NB4 (cell line): ENCODE measurements around the gene SOX6.

Experiments
- DNase-seq: peaks from one replicate; pipeline ENCODE4 v3.0.0; 2010; ENCODE audit warnings: low read depth
- H3K4me3 ChIP-seq: one replicate; pipeline ENCODE4 v1.5.1; 2011; ENCODE audit warnings: mild to moderate bottlenecking, low read depth, low read length, moderate library complexity
- MYC ChIP-seq: IDR thresholded peaks from 2 replicates; pipeline ENCODE4 v1.6.1; 2011; ENCODE audit warnings: low read depth, low read length
- POLR2A ChIP-seq: IDR thresholded peaks from 2 replicates; pipeline ENCODE4 v1.6.1; 2011; ENCODE audit warnings: mild to moderate bottlenecking; ENCODE audit not compliant: insufficient read length; ENCODE audit errors: extremely low read depth
- TF ChIP-seq, protein P1 (sequence below): IDR thresholded peaks from one replicate; pipeline ENCODE4 v1.5.1; 2012; ENCODE audit warnings: low read depth, low read length
- TF ChIP-seq, protein P2 (sequence below): IDR thresholded peaks from 2 replicates; pipeline ENCODE4 v1.6.1; 2011; ENCODE audit warnings: low read depth, low read length

Gene SOX6

DNA sequence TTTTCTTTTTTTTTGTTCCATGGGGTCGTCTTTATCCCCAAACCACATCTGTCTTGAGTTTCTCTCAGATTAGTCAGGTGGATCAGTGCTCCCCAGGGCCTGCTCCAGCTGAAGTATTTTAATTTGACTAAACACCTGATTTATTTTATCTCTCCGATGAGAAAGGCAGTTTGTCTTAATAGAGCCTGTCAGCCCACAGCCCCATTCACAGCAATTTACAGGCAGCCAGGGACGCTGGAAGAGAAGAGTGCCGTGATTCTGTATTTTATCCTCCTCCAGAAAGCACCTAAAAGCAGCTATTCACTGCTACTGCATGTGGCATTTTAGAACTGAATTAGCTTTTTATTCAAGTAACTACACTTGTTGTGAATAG lies 164.5 kb downstream of the SOX6 start:
- DNase-seq, result no peak
- no peak overlapping the region for H3K4me3 ChIP-seq
- no peak for TF ChIP-seq MYC
- no peak for TF ChIP-seq POLR2A
- TF ChIP-seq, protein P1, sequence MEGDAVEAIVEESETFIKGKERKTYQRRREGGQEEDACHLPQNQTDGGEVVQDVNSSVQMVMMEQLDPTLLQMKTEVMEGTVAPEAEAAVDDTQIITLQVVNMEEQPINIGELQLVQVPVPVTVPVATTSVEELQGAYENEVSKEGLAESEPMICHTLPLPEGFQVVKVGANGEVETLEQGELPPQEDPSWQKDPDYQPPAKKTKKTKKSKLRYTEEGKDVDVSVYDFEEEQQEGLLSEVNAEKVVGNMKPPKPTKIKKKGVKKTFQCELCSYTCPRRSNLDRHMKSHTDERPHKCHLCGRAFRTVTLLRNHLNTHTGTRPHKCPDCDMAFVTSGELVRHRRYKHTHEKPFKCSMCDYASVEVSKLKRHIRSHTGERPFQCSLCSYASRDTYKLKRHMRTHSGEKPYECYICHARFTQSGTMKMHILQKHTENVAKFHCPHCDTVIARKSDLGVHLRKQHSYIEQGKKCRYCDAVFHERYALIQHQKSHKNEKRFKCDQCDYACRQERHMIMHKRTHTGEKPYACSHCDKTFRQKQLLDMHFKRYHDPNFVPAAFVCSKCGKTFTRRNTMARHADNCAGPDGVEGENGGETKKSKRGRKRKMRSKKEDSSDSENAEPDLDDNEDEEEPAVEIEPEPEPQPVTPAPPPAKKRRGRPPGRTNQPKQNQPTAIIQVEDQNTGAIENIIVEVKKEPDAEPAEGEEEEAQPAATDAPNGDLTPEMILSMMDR, result no peak
- TF ChIP-seq, protein P2, sequence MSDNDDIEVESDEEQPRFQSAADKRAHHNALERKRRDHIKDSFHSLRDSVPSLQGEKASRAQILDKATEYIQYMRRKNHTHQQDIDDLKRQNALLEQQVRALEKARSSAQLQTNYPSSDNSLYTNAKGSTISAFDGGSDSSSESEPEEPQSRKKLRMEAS, result no peak

DNA sequence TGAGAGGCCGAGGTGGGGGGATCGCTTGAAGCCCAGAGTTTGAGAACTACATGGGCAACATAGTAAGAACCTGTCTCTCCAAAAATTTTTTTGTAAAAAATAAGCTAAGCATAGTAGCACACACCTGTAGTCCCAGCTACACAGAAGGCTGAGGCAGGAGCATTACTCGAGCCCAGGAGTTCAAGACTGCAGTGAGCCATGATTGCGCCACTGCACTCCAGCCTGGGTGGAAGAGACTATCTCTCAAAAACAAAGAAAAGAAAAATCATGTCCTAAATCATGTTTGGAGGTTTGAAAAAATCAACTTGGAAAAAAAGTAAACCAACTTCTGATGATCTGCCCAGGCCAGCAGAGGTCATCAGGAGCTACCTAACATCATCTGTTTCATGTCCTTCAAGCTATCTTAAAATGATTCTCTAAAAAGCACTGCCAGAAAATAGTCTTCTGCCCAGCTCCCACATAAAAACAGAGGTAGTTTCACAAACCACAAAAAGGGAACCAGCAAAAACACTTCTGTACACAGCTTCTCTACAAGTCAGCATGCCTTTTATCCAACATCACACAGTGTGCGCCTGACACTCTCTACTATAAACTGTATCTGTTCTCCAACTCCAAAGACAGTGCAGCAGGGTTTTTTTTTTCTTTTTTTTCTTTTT lies 165.0 kb downstream of the SOX6 start:
- DNase-seq, result peak; percentile 28
- TF ChIP-seq, protein P2, result no peak
- no peak for TF ChIP-seq MYC
- TF ChIP-seq POLR2A, result no peak
- TF ChIP-seq, protein P1, result no peak
- no peak overlapping the region for H3K4me3 ChIP-seq

DNA sequence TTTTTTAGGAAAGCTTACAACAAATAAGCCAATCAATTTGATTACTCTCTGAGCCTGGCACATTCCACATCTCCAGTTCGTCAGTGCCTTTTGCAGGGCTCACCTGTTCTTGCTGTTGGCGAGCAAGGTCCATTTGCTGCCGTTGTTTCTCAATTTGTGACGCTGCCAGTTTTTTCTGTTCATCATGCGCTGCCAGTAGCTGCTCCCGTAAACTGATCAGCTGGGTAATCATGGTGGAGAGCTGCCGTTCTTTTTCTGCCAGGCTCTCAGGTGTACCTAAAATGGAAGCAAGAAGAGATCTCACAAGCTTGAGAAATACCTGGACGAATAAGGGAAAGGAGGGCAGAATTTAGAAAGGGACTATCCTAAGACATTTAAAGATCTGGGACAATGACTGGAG lies 169.7 kb downstream of the SOX6 start:
- DNase-seq, result no peak
- no peak overlapping the region for H3K4me3 ChIP-seq
- TF ChIP-seq MYC, result no peak
- TF ChIP-seq, protein P2, result no peak

DNA sequence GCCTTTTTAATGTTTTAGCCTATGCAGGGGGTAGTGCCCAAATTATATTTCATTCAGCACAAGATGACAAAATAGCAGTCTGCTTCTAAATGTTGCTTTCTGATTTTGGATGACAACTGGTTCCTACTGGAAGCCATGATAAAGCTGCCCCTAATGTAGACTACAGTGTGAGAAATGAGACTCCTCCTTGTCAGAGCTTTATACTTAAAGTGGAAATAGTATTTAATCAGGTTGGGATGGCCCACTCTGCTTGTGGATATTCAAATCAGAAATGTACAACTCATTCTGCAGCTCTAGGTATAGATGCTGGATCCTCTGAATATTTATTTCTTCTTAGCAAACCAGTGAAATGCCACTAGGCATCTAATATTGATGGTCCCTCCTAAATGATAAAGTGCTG lies 171.3 kb downstream of the SOX6 start:
- TF ChIP-seq MYC (no peak), POLR2A (no peak)
- TF ChIP-seq, protein P2, result no peak
- TF ChIP-seq, protein P1, result no peak
- DNase-seq, result no peak

DNA sequence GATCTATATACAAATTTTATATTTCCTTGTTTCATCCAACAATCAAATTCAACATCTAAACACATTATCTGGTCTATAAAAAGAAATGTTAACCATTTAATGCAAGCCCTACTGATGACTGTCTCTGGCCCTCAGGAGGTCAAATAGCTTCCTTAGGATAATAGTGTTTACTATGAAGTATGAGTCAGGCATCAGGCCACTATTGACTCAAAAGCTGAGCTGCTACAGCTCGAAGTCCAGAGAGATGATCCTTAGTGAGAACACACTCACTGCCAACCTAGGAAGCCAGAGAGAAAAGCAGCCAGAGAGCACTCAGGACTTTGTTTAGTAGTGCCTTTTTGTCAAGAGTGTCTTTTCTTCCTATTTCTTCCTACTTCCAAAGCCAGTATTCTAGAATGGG lies 171.8 kb downstream of the SOX6 start:
- TF ChIP-seq, protein P1, result no peak
- TF ChIP-seq MYC, result no peak
- no peak for DNase-seq
- H3K4me3 ChIP-seq, result no peak overlapping the region

More for the DNA sequence above, 171.3 kb downstream of the SOX6 start:
- H3K4me3 ChIP-seq, result no peak overlapping the region

DNA sequence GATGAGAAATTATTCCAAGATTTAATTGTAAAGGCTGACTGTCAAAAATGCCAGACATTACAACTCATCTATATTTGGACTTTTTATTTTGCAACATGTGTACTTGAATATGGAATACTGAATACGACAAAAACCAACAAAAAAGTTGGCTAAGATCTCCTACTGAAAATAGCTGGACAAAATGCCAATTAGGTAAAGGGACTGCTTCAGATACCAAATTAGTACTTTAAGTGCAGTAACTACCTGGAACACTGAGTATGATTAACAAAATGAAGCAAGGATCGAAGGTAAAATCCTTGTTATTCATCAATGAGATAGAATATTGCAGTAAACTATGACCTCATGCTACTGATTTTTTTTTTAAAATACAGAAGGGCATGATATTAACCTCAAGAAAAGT lies 173.8 kb downstream of the SOX6 start:
- no peak overlapping the region for H3K4me3 ChIP-seq
- TF ChIP-seq POLR2A, result no peak
- TF ChIP-seq MYC, result no peak
- TF ChIP-seq, protein P1, result no peak
- TF ChIP-seq, protein P2, result no peak
- no peak for DNase-seq
